ENCODE data around the gene RARA.

DNA sequence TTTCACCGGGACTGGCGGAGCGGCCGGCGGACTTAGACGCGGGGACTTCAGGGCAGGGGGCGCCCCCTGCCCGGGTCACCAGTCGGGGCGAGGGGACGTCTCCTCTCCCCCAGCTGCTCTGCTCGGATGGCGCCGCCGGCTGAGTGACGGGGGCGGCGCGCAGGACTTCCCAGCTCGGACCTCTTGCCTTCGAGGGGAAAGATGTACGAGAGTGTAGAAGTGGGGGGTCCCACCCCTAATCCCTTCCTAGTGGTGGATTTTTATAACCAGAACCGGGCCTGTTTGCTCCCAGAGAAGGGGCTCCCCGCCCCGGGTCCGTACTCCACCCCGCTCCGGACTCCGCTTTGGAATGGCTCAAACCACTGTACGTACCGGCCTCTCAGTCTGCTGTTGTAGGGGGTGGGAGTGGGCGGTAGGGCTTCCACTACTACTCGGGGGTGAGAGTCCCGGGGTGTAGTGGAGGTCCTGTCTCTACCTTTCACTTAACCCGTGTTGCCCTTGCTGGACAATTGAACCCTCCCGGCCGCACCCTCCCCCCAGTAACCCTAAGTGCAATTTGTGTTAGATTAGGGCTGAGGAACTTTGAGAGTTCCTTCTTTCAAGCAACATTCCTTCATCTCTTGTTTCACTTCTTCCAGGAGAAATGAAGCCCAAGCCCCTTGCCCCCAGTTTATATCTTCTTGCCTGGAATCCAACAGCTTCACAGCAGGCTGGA, 33.7 kb downstream of the RARA start:
- TF ChIP-seq, protein P1, sequence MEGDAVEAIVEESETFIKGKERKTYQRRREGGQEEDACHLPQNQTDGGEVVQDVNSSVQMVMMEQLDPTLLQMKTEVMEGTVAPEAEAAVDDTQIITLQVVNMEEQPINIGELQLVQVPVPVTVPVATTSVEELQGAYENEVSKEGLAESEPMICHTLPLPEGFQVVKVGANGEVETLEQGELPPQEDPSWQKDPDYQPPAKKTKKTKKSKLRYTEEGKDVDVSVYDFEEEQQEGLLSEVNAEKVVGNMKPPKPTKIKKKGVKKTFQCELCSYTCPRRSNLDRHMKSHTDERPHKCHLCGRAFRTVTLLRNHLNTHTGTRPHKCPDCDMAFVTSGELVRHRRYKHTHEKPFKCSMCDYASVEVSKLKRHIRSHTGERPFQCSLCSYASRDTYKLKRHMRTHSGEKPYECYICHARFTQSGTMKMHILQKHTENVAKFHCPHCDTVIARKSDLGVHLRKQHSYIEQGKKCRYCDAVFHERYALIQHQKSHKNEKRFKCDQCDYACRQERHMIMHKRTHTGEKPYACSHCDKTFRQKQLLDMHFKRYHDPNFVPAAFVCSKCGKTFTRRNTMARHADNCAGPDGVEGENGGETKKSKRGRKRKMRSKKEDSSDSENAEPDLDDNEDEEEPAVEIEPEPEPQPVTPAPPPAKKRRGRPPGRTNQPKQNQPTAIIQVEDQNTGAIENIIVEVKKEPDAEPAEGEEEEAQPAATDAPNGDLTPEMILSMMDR (IDR thresholded peaks at IDR 0.05), result no peak
- no peak for TF ChIP-seq POLR2A (IDR thresholded peaks at IDR 0.05)
